Activated naive CD4-positive, alpha-beta T cell treated with anti-CD3 and anti-CD28 coated beads, Interleukin-2, amount 50 U/mL, for 16 hours (primary cell): ENCODE measurements around the gene TMEM63B.
"Not testable (repeated sequence)": the region's sequence is repeated elsewhere in the genome, so short reads cannot be mapped to it uniquely, and the experiment has no call there.

Experiments
- DNase-seq: peaks from one replicate; pipeline ENCODE4 v3.0.0-alpha.2; 2020

TMEM63B gene

GRCh38 chr6:44176130-44176761 is 48.9 kb downstream of the TMEM63B start:
- no peak for DNase-seq

- no peak for DNase-seq
Observed at GRCh38 chr6:44176762-44177509, 49.6 kb downstream of the TMEM63B start.

- no peak for DNase-seq
Observed at GRCh38 chr6:44177691-44178423, 50.5 kb downstream of the TMEM63B start.

GRCh38 chr6:44178424-44179071 is 51.2 kb downstream of the TMEM63B start:
- no peak for DNase-seq

- no peak for DNase-seq
Observed at GRCh38 chr6:44179072-44179536, 51.8 kb downstream of the TMEM63B start.

- DNase-seq = no peak
Observed at GRCh38 chr6:44179648-44180047, 52.3 kb downstream of the TMEM63B start.

- DNase-seq = no peak
Observed at GRCh38 chr6:44180406-44180805, 53.1 kb downstream of the TMEM63B start.

GRCh38 chr6:44180886-44181285 is 53.5 kb downstream of the TMEM63B start:
- DNase-seq = no peak

GRCh38 chr6:44181784-44182183 is 54.4 kb downstream of the TMEM63B start:
- not testable (repeated sequence) for DNase-seq

GRCh38 chr6:44182911-44183390 is 55.6 kb downstream of the TMEM63B start:
- no peak for DNase-seq

GRCh38 chr6:44183783-44184182 is 56.4 kb downstream of the TMEM63B start:
- DNase-seq = no peak

GRCh38 chr6:44185356-44185755 is 58.0 kb downstream of the TMEM63B start:
- not testable (repeated sequence) for DNase-seq

GRCh38 chr6:44185953-44186634 is 58.7 kb downstream of the TMEM63B start:
- no peak for DNase-seq

- no peak for DNase-seq
Observed at GRCh38 chr6:44186635-44187025, 59.3 kb downstream of the TMEM63B start.

- DNase-seq = no peak
Observed at GRCh38 chr6:44188819-44189218, 61.5 kb downstream of the TMEM63B start.

- DNase-seq = no peak
Observed at GRCh38 chr6:44189257-44189656, 61.9 kb downstream of the TMEM63B start.

GRCh38 chr6:44190715-44191114 is 63.4 kb downstream of the TMEM63B start:
- no peak for DNase-seq

GRCh38 chr6:44192428-44193041 is 65.2 kb downstream of the TMEM63B start:
- DNase-seq = no peak

GRCh38 chr6:44193307-44193910 is 66.1 kb downstream of the TMEM63B start:
- DNase-seq = no peak

GRCh38 chr6:44194326-44194725 is 67.0 kb downstream of the TMEM63B start:
- no peak for DNase-seq

GRCh38 chr6:44196351-44196750 is 69.0 kb downstream of the TMEM63B start:
- not testable (repeated sequence) for DNase-seq

- no peak for DNase-seq
Observed at GRCh38 chr6:44198684-44199083, 71.3 kb downstream of the TMEM63B start.
